Stimulated activated naive CD4-positive, alpha-beta T cell (primary cell): ENCODE data around the gene QARS1.

Experiments
- DNase-seq, 6 experiments: peaks; one replicate each; lab custom pipeline; 2025; lab: John Stamatoyannopoulos, UW

QARS1 gene

GRCh38 chr3:49104427-49105291 is at the start of gene QARS1:
Gene QARS1, minus strand, starts transcription at chr3:49104757. Its CDS starts 24 bp downstream, at chr3:49104733.
- DNase-seq, result peak; percentile 79 to 89 (median 84)

- DNase-seq, result no peak
These were observed 48.9 kb upstream of the QARS1 start for GRCh38 chr3:49153349-49153912.

GRCh38 chr3:49151610-49152009 is 47.1 kb upstream of the QARS1 start:
- DNase-seq, result no peak

GRCh38 chr3:49148159-49148558 is 43.6 kb upstream of the QARS1 start:
- DNase-seq, result no peak

- DNase-seq, result no peak
These were observed 35.5 kb upstream of the QARS1 start for GRCh38 chr3:49140080-49140479.

GRCh38 chr3:49135499-49135898 is 30.9 kb upstream of the QARS1 start:
- DNase-seq, result no peak

- DNase-seq, result no peak
These were observed 30.1 kb upstream of the QARS1 start for GRCh38 chr3:49134471-49135265.

GRCh38 chr3:49133226-49133951 is 28.8 kb upstream of the QARS1 start:
- no peak for DNase-seq

GRCh38 chr3:49132437-49133225 is 28.1 kb upstream of the QARS1 start, which contains the start of gene LAMB2:
Gene LAMB2, minus strand, starts transcription at chr3:49133050. Its CDS starts 183 bp downstream, at chr3:49132867.
- DNase-seq, result no peak

GRCh38 chr3:49132073-49132436 is 27.5 kb upstream of the QARS1 start:
- DNase-seq, result no peak

GRCh38 chr3:49131576-49131975 is 27.0 kb upstream of the QARS1 start:
- no peak for DNase-seq

- DNase-seq, result no peak
These were observed 26.5 kb upstream of the QARS1 start for GRCh38 chr3:49131040-49131439.

GRCh38 chr3:49124991-49125670 is 20.6 kb upstream of the QARS1 start:
- DNase-seq, result no peak

GRCh38 chr3:49124203-49124602 is 19.6 kb upstream of the QARS1 start:
- no peak for DNase-seq

GRCh38 chr3:49123687-49124086 is 19.1 kb upstream of the QARS1 start:
- DNase-seq, result no peak

GRCh38 chr3:49122886-49123545 is 18.5 kb upstream of the QARS1 start:
- no peak for DNase-seq

GRCh38 chr3:49122451-49122850 is 17.9 kb upstream of the QARS1 start:
- no peak for DNase-seq

GRCh38 chr3:49122022-49122421 is 17.5 kb upstream of the QARS1 start:
- DNase-seq, result no peak

GRCh38 chr3:49121132-49121736 is 16.7 kb upstream of the QARS1 start:
- peak in 2 of 6 experiments; percentile 38 to 41 for DNase-seq
